Superior temporal gyrus (tissue), 1 donor: ENCODE measurements around the gene CCDC7.
"Not testable (repeated sequence)": the region's sequence is repeated elsewhere in the genome, so short reads cannot be mapped to it uniquely, and the experiment has no call there.

Experiments used
- DNase-seq: peaks from one replicate; pipeline ENCODE4 v3.0.0-alpha.2; 2016; ENCODE audit errors: extremely low spot score

Gene CCDC7

DNA sequence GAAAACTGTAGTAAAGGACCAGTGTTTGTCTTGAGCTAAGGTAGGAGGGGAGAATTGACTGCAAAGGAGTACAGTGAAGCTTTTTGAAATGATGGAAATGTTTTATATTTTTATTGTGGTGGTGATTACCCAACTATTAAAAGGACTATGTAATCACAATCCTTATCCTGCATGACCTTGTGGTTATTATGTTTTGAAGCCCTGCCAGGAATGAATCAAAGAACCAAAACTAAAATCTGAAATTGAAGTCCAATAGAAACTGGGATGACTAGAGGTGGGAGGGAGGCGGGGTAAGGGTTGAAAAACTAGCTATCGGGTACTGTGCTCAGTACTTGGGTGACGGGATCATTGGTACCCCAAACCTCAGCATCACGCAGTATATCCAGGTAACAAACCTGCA, 8.2 kb downstream of the CCDC7 start:
- no peak for DNase-seq

DNA sequence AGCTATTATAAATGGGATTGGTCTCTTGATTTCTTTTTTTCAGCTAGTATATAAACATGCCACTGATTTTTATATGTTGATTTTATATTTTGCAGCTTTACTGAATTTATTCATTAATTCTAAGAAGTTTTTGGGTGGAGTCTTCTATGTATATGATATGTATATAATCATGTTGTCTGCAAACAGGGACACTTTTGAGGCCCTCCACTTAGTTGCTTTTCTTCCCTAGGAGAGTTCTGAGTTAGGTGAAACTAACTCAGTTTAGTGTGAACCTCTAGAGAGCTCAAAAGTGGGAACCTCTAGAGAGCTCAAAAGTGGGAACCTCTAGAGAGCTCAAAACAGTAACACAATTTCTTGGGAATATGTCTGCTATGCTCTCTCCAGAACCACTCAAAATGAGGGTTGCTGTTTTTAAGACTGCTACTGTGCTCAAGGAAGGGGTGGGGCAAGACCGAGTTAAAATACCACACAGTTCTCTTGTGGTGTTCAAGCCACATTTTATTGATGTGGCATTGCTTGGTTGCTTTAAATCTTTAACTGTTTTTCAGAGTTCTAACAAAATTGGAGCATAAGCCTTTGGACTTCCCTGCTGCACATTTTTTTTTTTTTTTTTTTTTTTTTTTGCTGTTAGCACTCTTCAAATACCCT, 13.2 kb downstream of the CCDC7 start:
- DNase-seq, result no peak

- no peak for DNase-seq
Measured at GRCh38 chr10:32461203-32461602, 15.3 kb downstream of the CCDC7 start.

DNA sequence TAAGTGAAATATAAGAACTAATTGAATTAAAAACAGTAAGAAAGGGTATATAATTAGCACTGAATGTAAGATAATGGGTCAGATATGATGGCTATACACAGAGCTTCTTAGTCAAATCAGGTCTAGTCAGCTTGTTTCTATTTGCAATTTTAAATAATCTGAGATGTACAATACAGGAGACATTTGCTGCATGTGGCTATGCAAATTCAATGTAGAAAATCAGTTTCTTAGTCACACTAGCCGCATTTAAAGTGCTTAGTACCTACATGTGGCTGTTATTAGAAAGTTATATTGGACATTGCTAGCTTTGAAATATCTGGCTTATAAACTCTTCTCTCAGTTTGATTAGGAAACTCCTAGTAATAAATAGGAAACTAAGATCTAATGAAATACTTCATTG, 25.3 kb downstream of the CCDC7 start:
- no peak for DNase-seq

GRCh38 chr10:32477499-32477898, 31.6 kb downstream of the CCDC7 start:
- DNase-seq, result no peak

DNA sequence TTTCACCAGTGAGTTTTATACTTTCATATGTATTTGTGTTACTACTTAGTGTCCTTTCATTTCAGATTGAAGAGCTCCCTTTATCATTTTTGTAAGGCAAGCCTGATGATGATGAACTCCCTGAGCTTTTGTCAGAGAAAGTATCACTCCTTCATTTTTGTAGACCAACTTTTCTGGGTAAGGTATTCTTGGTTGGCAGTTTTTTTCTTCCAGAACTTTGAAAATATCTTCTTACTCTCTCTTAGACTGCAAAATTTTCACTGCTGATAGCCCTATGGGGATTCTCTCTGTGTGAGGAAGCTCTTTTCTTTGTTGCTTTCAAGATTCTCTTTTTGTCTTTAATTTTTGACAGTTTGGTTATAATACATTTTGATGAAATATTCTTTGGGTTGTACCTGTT, 35.7 kb downstream of the CCDC7 start:
- DNase-seq, result no peak

DNA sequence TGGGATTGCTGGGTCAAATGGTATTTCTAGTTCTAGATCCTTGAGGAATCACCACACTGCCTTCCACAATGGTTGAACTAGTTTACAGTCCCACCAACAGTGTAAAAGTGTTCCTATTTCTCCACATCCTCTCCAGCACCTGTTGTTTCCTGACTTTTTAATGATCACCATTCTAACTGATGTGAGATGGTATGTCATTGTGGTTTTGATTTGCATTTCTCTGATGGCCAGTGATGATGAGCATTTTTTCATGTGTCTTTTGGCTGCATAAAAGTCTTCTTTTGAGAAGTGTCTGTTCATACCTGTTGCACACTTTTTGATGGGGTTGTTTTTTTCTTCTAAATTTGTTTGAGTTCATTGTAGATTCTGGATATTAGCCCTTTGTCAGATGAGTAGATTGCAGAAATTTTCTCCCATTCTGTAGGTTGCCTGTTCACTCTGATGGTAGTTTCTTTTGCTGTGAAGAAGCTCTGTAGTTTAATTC, 37.1 kb downstream of the CCDC7 start:
- not testable (repeated sequence) for DNase-seq

DNA sequence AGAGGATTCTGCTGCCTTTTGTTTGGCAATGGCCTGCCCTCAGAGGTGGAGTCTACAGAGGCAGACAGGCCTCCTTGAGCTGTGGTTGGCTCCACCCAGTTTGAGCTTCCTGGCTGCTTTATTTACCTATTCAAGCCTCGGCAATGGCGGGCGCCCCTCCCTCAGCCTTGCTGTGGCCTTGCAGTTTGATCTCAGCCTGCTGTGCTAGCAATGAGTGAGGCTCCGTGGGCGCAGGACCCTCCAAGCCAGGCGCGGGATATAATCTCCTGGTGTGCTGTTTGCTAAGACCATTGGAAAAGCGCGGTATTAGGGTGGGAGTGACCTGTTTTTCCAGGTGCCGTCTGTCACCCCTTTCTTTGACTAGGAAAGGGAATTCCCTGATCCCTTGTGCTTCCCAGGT, 42.1 kb downstream of the CCDC7 start:
- DNase-seq, result not testable (repeated sequence)

DNA sequence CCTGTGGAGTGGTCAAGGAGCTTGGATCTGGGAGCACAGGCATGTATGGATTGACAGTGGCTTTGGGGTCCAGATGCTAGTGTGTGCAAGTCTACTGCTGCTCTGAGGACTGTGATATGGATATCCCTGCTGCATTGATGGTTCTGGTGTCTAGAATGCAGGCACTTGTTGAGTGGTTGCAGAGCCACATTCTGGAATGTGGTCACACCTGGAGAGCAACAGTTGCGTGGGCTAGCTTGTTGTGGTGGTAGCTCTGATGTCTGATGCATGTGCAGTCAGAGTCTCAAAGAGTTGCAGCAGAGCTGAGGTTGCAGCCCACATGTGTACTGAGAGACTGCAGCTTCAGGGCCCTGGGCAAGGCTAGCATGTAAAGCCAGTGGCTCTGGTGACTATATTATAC, 43.2 kb downstream of the CCDC7 start:
- no peak for DNase-seq

GRCh38 chr10:32489901-32490300, 44.0 kb downstream of the CCDC7 start:
- DNase-seq, result no peak

- DNase-seq, result not testable (repeated sequence)
Measured at GRCh38 chr10:32494562-32494961, 48.6 kb downstream of the CCDC7 start.

DNA sequence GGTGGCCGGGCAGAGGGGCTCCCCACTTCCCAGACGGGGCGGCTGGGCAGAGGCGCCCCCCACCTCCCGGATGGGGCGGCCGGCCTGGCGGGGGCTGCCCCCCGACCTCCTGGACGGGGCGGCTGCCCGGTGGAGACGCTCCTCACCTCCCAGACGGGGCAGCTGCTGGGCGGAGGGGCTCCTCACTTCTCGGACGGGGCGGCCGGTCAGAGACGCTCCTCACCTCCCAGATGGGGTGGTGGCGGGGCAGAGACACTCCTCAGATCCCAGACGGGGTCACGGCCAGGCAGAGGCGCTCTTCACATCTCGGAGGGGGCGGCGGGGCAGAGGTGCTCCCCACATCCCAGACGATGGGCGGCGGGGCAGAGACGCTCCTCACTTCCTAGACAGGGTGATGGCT, 54.2 kb downstream of the CCDC7 start:
- DNase-seq, result not testable (repeated sequence)

GRCh38 chr10:32501906-32502305, 56.0 kb downstream of the CCDC7 start:
- no peak for DNase-seq

- DNase-seq, result not testable (repeated sequence)
Measured at GRCh38 chr10:32505762-32506420, 60.0 kb downstream of the CCDC7 start.

DNA sequence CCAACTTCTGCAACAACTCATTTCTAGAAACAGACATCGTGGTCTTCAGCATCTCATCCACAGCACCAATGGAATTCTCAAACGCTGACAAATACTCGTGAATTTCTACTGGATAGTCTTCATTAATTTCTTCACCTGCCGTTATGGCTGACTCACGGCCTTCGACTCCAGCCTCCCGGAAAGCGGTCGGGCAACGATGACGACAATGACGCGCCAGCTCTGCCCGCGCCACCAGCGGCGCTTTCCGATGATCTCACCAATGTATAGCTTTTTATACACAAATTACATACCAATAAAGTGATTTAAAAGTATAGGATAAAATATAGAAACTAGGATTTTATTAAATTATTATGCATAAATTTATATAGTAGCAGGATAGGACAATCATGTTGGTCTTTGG, 65.7 kb downstream of the CCDC7 start:
- DNase-seq, result no peak

DNA sequence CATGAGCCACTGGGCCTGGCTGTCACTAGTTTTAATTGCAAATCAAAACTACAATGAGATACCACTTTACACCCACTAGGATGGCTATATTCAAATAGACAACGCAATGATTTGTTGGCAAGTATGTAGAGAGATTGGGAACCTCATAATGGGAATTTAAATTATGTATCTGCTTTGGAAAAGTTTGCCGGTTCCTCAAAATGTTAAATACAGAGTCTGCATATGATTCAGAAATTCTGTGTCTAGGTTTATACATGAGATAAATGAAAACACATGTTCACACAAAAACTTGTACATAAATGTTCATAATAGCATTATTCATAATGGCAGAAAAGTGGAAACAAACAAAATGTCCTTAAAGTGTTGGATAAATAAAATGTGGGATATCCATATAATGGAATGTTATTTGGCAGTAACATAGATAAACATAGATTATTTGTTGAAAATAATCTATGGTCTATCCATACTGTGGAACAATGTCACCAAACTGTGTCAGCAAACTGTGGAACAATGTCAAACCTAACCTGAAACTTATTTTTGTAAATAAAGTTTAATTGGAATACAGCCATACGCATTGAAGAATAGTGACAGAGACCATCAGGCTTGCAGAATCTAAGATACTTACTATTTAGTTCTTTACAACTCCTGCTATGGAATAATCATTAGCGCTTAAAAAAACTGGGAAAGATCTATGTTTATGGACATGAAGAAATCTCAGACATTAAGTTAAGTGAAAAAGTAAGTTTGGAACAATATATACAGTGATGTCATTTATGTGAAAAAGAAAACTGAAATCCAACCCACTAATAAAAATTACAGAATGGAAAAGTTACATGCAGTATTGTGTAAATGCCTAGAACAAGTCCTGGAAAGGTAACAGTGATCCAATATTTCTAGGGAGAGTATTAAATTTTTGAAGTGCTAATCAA, 70.9 kb downstream of the CCDC7 start:
- DNase-seq, result no peak

GRCh38 chr10:32530231-32530630, 84.3 kb downstream of the CCDC7 start:
- DNase-seq, result no peak

DNA sequence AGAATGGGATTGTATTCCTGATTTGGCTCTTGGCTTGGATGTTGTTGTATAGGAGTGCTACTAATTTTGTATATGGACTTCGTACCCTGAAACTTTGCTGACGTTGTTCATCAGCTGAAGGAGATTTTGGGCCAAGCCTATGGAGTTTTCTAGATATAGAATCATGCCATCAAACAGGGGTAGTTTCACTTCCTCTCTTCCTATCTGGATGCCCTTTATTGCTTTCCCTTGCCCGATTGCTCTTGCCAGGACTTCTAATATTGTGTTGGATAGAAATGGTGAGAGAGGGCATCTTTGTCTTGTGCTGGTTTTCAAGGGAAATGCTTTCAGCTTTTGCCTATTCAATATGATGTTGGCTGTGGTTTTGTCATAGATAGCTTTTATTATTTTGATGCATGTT, 92.3 kb downstream of the CCDC7 start:
- DNase-seq, result no peak

GRCh38 chr10:32540691-32541470, 94.9 kb downstream of the CCDC7 start:
- no peak for DNase-seq

GRCh38 chr10:32548208-32548607, 102.3 kb downstream of the CCDC7 start:
- DNase-seq, result no peak

DNA sequence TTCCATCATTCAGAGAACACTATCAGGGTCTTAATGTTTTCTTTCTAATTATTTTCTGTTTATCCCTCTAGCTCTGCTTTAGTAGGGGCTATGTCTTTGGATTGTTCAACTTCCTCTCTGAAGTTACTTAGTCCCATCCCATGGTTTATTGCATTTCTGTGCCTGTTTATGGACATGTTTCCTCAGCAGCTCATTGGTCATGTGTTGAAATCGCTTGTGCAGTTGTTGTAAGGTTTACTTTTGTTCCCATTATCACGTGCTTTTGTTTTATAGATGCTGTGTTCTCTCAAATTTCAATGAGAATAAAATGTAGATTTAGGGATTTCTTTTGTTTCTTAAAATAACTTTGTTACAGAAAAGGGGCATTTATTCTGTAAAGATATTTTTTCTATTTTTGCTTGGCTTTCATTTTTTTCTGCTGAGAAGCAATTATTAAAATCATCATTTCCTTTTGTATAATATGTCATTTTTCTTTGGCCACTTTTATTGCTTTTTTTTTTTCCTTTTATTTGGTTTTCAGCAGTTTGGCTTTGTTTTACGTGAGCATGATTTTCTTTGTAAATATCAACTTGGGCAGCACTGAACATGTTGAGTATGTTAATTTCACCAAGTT, 110.9 kb downstream of the CCDC7 start:
- DNase-seq, result no peak
